22Rv1 (cell line): Measurements from ENCODE around the gene C4orf50.

ENCODE experiments used
- H3K27ac ChIP-seq: fragments of 450-650 bp; 2 replicates; pipeline ENCODE4 v1.5.1; 2017
- CTCF ChIP-seq: fragments of 450-650 bp; IDR thresholded peaks from 2 replicates; pipeline ENCODE4 v1.5.1; 2017; ENCODE audit warnings: mild to moderate bottlenecking
- ZFX ChIP-seq: fragments of 450-650 bp; IDR thresholded peaks from 2 replicates; pipeline ENCODE4 v1.6.1; 2017; ENCODE audit warnings: antibody characterized with exemption, borderline replicate concordance

Gene C4orf50

GRCh38 chr4:6044276-6044675, 26.0 kb upstream of the C4orf50 start:
- TF ChIP-seq ZFX (no peak), CTCF (no peak)
- no peak overlapping the region for H3K27ac ChIP-seq

GRCh38 chr4:6043843-6044242, 25.6 kb upstream of the C4orf50 start:
- TF ChIP-seq ZFX (no peak), CTCF (no peak)

GRCh38 chr4:6043188-6043587, 25.0 kb upstream of the C4orf50 start:
- TF ChIP-seq ZFX (no peak), CTCF (no peak)
- H3K27ac ChIP-seq, result no peak overlapping the region

More at GRCh38 chr4:6043843-6044242, 25.6 kb upstream of the C4orf50 start:
- no peak overlapping the region for H3K27ac ChIP-seq

- TF ChIP-seq ZFX (no peak), CTCF (no peak)
- no peak overlapping the region for H3K27ac ChIP-seq
These were observed 24.2 kb upstream of the C4orf50 start for GRCh38 chr4:6042293-6043063.

- TF ChIP-seq CTCF, result no peak
- no peak for TF ChIP-seq ZFX
- H3K27ac ChIP-seq, result no peak overlapping the region
These were observed 23.6 kb upstream of the C4orf50 start for GRCh38 chr4:6041800-6042199.

- TF ChIP-seq ZFX (no peak), CTCF (no peak)
- H3K27ac ChIP-seq, result no peak overlapping the region
These were observed 20.5 kb upstream of the C4orf50 start for GRCh38 chr4:6038711-6039110.

- H3K27ac ChIP-seq, result no peak overlapping the region
- TF ChIP-seq CTCF (no peak), ZFX (no peak)
These were observed 17.6 kb upstream of the C4orf50 start for GRCh38 chr4:6035786-6036185.
